ENCODE data around the gene RMND1.
"Not testable (repeated sequence)": the region's sequence is repeated elsewhere in the genome, so short reads cannot be mapped to it uniquely, and the experiment has no call there.

Gene RMND1

DNA sequence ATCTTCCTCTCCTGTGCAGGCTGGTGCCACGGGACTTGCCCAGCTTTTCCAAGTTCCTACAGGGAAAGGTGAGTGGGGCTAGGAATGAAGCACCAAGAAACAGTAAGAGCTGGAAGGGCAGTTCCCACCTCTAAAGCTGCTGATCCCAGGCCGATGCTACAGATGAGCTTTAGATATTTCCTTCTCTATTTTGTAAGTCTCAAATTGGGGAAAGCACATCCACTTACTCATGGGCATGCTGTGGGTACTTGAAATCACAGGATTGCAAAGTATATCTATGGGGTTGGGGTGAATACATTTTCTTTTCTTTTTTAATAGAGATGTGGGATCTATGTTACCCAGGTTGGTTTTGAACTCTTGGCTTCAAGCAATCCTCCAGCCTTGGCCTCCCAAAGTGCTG lies 63.7 kb downstream of the RMND1 start:
- DNase-seq (ENCODE audit: low read depth in 2 of 2, low spot score in 1 of 2) = no peak

DNA sequence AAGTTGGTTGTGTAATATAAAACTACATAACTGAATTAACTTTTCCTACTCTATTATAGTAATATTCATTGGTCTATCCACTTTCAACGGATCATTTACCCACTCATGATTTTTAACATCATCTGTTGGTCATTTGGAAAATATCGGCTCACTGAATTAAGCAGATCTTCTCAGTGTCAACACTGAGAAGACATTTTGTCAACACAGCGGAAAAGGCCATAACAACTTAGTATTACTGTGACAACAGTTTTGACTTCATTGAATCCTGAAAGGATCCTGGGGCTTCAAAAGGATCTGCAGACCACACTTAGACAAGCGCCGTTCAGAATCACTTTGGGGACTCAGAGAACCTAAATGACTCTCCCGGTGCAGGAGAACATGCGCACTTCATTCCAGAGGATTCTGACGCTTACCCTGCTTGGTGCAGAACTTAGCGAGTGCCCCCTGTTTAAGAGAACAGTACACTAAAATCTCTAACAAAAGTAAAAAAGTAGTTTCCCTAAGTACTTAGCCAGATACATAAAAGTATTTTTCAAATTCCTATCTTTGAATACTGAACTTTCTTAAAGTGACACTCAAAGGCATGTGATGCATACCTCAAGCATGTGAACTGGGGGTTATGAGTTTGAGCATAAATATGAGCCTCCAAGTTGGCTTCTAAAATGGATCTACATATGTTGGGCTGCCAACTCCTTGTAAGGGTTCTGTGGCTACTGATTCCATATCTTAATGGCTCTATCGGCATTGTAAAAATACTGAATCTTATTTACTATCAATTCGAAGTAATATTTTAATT lies 64.6 kb downstream of the RMND1 start:
- DNase-seq (ENCODE audit: low read depth in 2 of 2, low spot score in 1 of 2) = no peak

DNA sequence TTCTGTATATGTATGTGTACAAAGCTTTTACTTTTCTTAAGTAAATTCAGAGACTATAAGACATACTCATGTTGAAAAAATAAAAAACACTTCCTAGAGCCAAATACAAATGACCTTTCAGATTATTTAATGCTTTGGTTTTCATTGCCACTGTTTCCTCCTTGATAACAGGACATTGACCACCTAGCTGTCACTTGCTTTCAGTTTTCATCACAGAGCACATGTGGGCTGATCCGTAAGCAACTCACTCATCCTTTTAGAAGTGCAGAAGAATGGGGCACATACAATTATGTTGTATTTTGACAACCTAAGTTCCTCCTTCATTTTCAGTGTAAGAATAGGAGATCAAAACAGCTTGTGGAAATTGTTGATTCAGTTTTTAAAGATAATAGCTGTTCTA lies 66.7 kb downstream of the RMND1 start:
- no peak for DNase-seq (ENCODE audit: low read depth in 2 of 2, low spot score in 1 of 2)

DNA sequence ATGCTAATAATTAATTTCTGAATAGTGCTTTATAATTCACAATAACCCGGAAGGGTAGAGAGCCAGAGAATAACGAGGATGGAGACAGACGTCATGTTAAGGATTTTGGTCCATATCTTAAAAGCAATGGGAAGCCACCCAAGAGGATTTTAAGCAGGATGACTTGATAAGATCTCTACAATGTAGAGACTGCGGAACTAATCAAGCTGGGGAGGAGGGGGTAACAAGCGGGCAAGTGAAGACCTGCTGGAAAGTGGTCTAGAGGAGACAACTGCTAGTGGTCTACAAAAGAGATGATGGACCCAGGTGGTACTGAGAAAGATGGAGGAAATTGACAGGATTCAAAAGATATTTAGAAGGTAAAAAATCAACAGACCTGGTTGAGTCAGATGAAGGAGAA lies 67.8 kb downstream of the RMND1 start:
- no peak for DNase-seq (ENCODE audit: low read depth in 2 of 2, low spot score in 1 of 2)

DNA sequence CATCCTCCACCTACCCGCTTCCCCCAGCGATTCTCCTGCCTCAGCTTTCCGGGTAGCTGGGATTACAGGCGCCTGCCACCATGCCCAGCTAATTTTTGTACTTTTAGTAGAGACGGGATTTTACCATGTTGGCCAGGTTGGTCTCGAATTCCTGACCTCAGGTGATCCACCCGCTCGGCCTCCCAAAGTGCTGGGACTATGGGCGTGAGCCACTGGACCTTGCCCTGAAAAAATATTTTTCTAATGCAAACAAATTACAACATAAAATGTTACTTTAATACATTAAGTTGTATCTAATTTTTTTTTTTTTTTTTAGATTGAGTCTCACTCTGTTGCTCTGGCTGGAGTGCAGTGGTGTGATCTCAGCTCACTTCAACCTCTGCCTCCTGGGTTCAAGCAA lies 69.3 kb downstream of the RMND1 start:
- DNase-seq (ENCODE audit: low read depth in 2 of 2, low spot score in 1 of 2) = not testable (repeated sequence)

DNA sequence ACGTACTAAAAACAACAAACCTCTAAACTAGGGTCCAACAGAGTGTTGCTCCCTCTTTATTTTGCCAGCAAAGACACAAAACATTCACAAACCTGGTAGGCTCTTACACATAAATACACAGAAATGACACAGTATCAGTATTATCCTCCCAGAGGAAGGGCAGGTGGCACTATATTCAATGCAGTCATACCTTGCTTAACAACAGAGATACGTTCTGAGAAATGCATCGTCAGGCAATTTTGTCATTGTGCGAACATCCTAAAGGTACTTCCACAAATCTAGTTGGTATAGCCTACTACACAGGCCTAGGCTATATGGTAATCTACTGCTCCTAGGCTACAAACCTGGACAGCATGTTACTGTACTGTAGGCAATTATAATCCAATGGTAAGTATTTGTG lies 70.2 kb downstream of the RMND1 start:
- no peak for DNase-seq (ENCODE audit: low read depth in 2 of 2, low spot score in 1 of 2)

DNA sequence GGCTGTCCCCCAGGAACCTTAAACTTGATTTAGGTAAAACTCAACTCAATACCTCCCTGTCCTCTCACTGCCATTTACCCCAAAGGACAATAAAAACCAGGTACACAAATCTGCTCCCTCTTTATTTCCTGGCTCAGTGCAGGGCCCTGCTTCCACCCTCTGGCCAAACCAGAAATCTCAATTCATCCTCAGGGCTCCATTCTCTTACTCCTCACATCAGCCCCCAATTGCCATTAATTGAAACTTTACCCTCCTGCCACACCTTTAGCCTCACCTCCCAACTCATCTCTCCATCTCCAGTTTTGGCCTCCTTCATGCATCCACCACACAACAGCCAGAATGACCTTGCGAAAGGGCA lies 71.1 kb downstream of the RMND1 start:
- no peak for DNase-seq (ENCODE audit: low read depth in 2 of 2, low spot score in 1 of 2)

DNA sequence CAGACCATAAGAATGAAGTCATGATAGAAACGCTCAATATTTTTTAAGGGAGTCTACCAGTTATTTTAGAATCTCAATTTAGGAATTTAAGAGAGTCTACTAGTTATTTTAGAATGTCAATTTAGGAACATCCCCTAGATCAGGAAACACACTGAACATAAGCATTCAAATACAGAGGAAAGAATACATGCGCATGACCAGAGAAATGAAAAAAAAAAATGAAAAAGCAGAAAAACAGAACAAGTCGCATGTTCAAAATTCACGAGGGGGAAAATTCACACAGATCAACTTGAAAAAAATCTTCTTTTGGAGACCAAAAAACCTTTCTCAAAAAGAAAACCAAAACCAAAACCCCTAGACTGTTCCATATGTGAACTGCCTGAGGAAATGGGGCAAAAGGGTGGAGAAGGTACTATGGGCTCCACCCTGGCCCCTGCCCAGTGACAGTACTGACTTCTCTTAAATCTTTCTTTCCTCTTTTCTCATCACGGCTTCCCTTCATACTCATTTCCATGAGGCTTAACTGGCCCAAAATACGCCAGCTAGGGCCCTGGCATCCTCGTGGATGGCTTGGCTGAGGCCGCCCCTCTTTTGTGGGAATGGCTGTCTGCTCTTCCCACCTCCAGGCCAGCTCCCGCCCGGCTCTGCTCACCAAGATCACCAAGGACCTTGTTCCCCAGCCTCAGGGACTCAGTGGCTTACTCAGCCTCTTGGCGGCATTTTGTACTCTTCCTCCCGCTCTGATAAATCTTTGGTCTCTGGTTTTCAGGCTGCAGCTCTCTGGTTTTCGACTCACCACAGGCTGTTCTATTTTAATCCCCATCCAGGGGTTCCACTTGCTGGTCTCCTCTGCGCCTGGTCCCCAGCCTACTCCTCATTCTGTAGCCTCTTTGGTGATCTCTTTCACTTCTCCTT lies 71.7 kb downstream of the RMND1 start:
- DNase-seq (ENCODE audit: low read depth in 2 of 2, low spot score in 1 of 2) = no peak

DNA sequence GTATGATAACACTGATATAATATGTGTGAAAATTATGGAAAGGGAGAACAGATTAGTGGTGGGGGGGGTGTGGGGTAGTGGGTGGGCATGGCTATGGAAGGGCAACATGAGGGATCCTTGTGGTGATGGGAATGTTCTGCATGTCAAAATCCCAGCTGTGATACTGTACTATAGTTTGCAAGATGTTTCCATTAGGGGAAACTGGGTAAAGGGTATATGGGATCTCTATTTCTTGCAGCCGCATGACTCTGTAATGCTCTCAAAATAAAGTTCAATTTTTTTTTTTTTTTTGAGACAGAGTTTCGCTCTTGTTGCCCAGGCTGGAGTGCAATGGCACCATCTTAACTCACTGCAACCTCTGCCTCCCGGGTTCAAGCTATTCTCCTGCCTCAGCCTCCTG lies 74.8 kb downstream of the RMND1 start:
- no peak for DNase-seq (ENCODE audit: low read depth in 2 of 2, low spot score in 1 of 2)

DNA sequence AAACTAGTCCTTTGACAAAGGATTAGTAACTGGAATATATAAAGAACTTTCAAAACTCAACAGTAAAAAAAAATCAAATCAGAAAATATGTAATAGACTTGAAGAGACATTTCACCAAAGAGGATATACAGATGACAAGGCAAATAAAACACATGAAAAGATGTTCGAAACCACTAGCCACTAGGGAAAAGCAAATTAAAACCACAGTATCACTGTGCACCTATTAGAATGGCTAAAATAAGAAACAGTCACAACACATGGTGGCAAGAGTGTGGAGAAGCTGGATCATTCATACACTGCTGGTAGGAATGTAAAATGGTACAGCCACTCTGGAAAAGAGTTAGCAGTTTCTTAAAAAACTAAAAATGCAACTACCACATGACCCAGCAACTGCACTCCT lies 75.5 kb downstream of the RMND1 start:
- no peak for DNase-seq (ENCODE audit: low read depth in 2 of 2, low spot score in 1 of 2)

DNA sequence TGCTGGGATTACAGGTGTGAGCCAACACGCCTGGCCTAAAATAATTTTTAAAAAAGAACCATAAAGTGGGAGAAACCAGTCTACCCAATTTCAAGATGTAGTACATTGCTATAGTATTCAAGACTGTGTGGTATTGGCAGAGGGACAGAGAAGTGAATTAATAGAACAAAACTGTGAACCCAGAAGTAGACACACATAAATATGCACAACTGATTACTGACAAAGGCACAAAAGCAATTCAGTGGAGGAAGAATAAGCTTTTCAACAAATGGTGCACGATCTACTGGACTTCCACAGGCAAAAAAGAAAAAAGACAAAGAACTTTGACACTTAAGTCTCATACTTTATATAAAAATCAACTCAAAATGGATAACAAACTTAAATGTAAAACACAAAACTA lies 76.1 kb downstream of the RMND1 start:
- no peak for DNase-seq (ENCODE audit: low read depth in 2 of 2, low spot score in 1 of 2)

DNA sequence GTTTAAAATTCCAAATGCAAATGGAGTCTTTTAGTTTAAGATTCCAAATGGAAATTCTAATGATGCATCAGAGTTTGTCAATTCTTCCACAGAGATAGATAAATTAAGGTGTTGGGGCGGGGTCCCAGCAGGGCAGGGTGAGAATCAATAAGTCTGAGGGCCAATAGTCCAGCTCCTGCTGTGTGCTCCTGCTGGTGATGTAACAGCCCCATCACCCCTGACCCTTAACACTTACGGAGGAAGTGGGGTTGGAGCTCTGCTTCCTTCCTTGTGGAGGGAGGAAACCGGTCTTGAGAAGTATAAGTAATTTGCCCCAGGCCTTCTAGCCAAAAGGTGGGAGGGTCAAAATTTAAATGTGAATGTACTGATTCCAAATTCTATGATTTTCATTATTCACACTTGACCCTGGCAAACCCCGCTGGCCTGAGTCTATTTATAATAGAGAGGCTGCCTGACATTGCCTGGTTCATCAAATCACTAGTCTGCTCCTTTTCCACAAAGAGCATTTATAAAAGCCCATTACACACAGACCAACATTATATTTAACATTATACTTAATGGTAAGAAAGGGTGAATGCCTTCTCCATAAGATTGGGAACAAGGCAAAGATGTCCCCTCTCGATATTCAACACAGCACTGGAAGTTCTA lies 77.8 kb downstream of the RMND1 start:
- no peak for DNase-seq (ENCODE audit: low read depth in 2 of 2, low spot score in 1 of 2)

DNA sequence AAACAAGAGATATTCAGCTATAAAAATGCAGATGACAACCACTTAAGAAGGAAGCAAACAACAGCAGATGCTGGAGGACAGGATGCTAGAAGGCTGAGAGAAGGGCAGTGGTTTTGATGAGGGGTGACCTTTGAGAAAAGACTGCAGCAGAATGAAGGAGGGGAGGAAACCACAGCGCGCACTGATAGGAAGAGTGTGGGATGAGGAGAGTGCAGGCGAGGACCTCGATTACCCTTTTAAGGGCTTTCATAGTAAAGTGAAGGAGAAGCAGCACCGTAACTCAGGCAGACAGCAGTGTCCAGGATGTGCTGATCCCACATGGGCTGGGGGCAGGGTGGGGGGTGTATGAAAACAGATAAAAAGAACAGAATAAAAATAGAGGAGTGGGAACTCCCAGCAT lies 79.8 kb downstream of the RMND1 start:
- DNase-seq (ENCODE audit: low read depth in 2 of 2, low spot score in 1 of 2) = no peak

DNA sequence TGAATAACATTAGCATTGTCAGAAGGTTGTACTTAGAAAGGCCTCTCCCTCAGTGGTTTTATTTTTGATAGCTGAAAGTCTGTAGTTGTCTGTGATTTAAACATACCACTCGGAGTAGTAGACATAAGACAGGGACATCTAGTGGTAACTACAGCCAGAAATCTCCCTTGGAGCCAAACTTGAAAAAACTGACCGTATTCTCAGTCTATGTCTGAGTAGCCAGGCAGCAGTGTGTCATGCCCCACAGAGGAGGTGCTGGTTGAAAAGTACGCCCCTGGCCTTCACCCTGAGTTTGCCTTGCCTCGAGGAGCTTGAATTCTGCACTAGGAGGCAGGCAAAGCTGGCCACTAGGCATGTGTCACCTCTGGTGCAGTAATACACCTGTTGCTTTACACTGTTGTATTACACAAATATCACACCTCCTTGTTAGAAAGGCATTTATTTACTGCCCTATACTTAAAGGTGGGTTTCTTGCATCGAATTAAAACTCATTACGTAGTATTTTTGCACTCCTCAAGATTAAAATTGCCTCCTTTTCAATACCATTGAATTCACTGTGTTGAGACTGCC lies 81.3 kb downstream of the RMND1 start:
- DNase-seq (ENCODE audit: low read depth in 2 of 2, low spot score in 1 of 2) = no peak

DNA sequence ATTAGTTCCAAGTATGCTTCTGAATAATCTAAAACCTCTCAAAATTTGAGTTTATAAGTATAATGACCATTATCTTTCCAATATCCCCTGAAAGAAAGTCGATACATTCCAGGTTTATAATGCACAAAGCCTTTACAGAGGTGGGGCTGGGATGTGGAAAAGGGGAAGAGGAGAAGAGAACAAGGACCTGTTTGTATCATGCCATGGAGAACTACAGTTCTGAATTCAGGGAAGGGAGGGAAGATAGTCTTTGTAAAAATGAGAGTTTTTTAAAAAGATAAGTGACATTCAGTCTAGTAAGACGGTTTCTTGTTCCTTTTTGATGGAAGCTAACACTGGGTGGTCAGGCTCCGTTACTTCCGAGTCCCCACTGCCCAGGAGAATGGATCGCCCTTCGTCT lies 86.7 kb downstream of the RMND1 start:
- DNase-seq (ENCODE audit: low read depth in 2 of 2, low spot score in 1 of 2) = no peak

DNA sequence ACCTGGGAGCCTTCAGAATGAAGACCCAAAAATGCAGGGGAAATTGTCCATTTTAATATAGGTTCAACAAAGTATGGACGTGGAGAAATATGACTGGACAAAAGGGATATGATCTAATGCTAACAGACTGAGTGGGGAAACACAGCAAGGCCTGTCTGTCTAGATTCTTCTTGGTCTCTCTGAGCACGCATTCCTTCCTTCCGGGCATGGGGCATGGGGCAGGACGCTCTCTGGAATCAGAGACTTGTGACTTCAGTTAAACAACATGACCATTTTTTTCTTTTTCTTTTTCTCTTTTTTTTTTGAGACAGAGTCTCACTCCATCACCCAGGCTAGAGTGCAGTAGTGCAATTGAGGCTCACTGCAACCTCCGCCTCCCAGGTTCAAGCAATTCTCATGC lies 92.4 kb downstream of the RMND1 start:
- no peak for DNase-seq (ENCODE audit: low read depth in 2 of 2, low spot score in 1 of 2)

DNA sequence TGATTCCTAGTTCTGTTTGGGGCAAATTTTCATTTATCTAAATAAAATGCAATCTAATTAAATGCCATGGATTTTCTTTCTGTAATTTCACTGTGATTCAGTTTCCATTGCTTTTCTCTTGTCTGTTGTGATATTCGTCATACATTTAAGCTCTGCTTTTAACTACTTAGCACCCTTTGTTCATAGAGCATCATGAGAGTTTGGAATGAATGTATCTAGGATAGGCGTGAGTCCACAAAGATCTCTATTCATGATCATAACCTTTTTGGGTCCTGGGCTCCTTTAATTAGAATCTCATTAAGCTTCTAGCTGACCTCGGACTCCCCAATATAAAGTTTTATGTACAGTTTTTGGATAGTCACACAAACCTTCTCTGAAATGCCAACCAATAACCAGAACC lies 93.5 kb downstream of the RMND1 start:
- DNase-seq (ENCODE audit: low read depth in 2 of 2, low spot score in 1 of 2) = no peak

DNA sequence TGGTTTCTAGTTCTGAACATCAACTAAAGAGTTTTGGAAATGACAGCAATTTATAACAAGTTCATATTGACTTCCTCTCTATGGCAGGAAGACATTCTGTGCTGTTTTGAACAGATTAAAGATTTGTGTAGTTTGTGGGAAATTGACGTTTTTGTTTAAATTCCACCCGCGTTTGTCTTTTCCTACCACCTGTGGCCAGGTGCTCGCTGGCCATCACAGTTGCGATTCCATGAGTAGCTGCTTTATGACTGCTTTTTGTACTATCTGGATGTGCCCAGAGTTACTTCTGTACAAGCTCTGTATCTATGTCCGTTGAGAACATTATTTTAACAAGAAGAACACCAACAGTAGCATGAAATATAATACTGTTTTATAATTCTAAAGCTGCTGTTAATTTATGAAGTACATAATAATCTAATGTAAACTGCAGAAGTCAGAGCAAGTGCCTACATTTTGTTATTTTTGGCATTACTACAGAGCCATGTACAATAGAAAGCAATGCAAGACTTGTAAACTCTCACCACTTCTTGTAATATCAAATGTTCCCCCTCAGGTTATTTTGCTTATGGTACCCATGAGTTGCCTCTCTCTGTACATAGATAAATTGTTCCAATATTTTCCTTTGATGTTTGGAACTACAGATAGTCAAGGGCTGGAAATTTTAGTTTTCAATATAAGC lies 94.0 kb downstream of the RMND1 start:
- no peak for DNase-seq (ENCODE audit: low read depth in 2 of 2, low spot score in 1 of 2)

DNA sequence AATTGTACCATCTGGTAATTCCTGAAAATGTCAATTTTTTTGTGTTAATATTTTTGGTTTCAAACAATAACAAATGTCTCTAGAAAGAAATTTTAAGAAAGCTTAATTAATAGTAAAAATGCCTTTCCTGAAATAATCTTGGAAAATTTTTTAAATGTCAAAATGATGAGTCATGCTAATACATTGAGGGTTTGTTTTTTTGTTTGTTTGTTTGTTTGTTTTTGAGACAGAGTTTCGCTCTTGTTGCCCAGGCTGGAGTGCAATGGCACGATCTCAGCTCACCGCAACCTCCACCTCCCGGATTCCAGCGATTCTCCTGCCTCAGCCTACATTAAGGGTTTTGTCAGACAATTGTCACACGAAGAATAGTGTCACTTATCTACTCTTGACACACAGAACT lies 94.9 kb downstream of the RMND1 start:
- not testable (repeated sequence) for DNase-seq (ENCODE audit: low read depth in 2 of 2, low spot score in 1 of 2)
